Activated T-cell treated with anti-CD3 and anti-CD28 coated beads, Interleukin-2, amount 50 U/mL, for 72 hours (primary cell): Measurements from ENCODE around the gene PDXK. TPM values are rescaled to one million over a fixed set of nuclear protein-coding genes. Genes with fewer than 3 reads are reported as not detected.

ENCODE experiments used
- ATAC-seq, 2 donors: fragments of 150-1000 bp; cut with Tn5 transposase; replicated peaks in 1 of 2; 2 replicates each; pipeline ENCODE4 v1.10.0; 2021; ENCODE audit warnings: moderate library complexity in 2 of 2, mild to moderate bottlenecking in 1 of 2
- DNase-seq, 2 donors: peaks; one replicate each; pipeline ENCODE4 v3.0.0; 2021 to 2022; ENCODE audit warnings: mixed read lengths in 1 of 2
- H3K27ac Mint-ChIP-seq: one replicate; pipeline ENCODE4 v1.8.0; 2022; ENCODE audit warnings: mild to moderate bottlenecking, moderate library complexity, mixed read lengths
- H3K27me3 Mint-ChIP-seq: one replicate; pipeline ENCODE4 v1.8.0; 2022; ENCODE audit warnings: low read depth, mixed read lengths
- H3K36me3 Mint-ChIP-seq, 2 donors: one replicate each; pipeline ENCODE4 v1.8.0; 2022; ENCODE audit warnings: mixed read lengths in 2 of 2, mild to moderate bottlenecking in 1 of 2; ENCODE audit not compliant: insufficient read depth in 2 of 2
- H3K4me1 Mint-ChIP-seq: one replicate; pipeline ENCODE4 v1.8.0; 2022; ENCODE audit warnings: low read depth, mixed read lengths
- H3K4me3 Mint-ChIP-seq, 2 donors: one replicate each; pipeline ENCODE4 v1.8.0; 2022; ENCODE audit warnings: mild to moderate bottlenecking in 2 of 2, mixed read lengths in 2 of 2, moderate library complexity in 2 of 2
- H3K9me3 Mint-ChIP-seq, 2 donors: one replicate each; pipeline ENCODE4 v1.8.0; 2022; ENCODE audit warnings: mixed read lengths in 2 of 2
- total RNA-seq, 2 donors: library from RNA; stranded (reverse); gene quantifications; one replicate each; pipeline ENCODE4 v1.2.3, GENCODE V29; 2022

PDXK gene
- total RNA-seq, 2 donors from 2014 or later: 87.9 to 99.5 TPM

- Mint-ChIP-seq H3K27me3 (no peaks in the 10 kb centered on the region), H3K27ac (no peak overlapping the region), H3K36me3 (peaks cover 2 to 7% of the 10 kb centered on the region in 2 donors), H3K4me1 (peaks cover 2% of the 10 kb centered on the region), H3K4me3 (no peak overlapping the region), H3K9me3 (peaks cover 3 to 5% of the 10 kb centered on the region in 2 donors)
- no peak for DNase-seq
- no peak for ATAC-seq
Measured at GRCh38 chr21:43769325-43769958, 50.5 kb downstream of the PDXK start.

- no peak overlapping the region for H3K27ac Mint-ChIP-seq
- ATAC-seq (no peak), DNase-seq (no peak)
- H3K4me1 Mint-ChIP-seq: peaks cover 10% of the 10 kb centered on the region
- H3K36me3 Mint-ChIP-seq: peaks cover 2 to 7% of the 10 kb centered on the region in 2 donors
- no peaks in the 10 kb centered on the region for H3K27me3 Mint-ChIP-seq
- H3K9me3 Mint-ChIP-seq: peaks cover 3 to 5% of the 10 kb centered on the region in 2 donors
- H3K4me3 Mint-ChIP-seq: no peak overlapping the region
Measured at GRCh38 chr21:43770066-43770655, 51.2 kb downstream of the PDXK start.

GRCh38 chr21:43771199-43771675 is 52.3 kb downstream of the PDXK start:
- DNase-seq (no peak), ATAC-seq (no peak)
- Mint-ChIP-seq H3K4me3 (no peak overlapping the region), H3K36me3 (peaks cover 5 to 8% of the 10 kb centered on the region in 2 donors), H3K27ac (no peak overlapping the region), H3K27me3 (no peaks in the 10 kb centered on the region), H3K4me1 (peaks cover 16% of the 10 kb centered on the region), H3K9me3 (peaks cover 3 to 5% of the 10 kb centered on the region in 2 donors)

- Mint-ChIP-seq H3K27me3 (no peaks in the 10 kb centered on the region), H3K27ac (no peak overlapping the region), H3K9me3 (peaks cover 3 to 5% of the 10 kb centered on the region in 2 donors), H3K4me3 (no peak overlapping the region), H3K4me1 (peaks cover 16% of the 10 kb centered on the region), H3K36me3 (peaks cover 5 to 8% of the 10 kb centered on the region in 2 donors)
- ATAC-seq (no peak), DNase-seq (no peak)
Measured at GRCh38 chr21:43771698-43772424, 52.9 kb downstream of the PDXK start.

- Mint-ChIP-seq H3K9me3 (peaks cover 3 to 5% of the 10 kb centered on the region in 2 donors), H3K4me1 (peaks cover 18% of the 10 kb centered on the region), H3K4me3 (no peak overlapping the region), H3K36me3 (peaks cover 5 to 8% of the 10 kb centered on the region in 2 donors), H3K27me3 (no peaks in the 10 kb centered on the region), H3K27ac (no peak overlapping the region)
- ATAC-seq: no peak
- DNase-seq: no peak
Measured at GRCh38 chr21:43772425-43772821, 53.5 kb downstream of the PDXK start.

- Mint-ChIP-seq H3K27me3 (no peaks in the 10 kb centered on the region), H3K36me3 (peaks cover 5 to 8% of the 10 kb centered on the region in 2 donors), H3K27ac (no peak overlapping the region), H3K4me3 (peak overlapping the region in 1 of 2 donors; percentile 94), H3K9me3 (peaks cover 3 to 5% of the 10 kb centered on the region in 2 donors), H3K4me1 (peaks cover 34% of the 10 kb centered on the region)
- ATAC-seq (no peak), DNase-seq (no peak)
Measured at GRCh38 chr21:43774163-43774562, 55.2 kb downstream of the PDXK start.

- Mint-ChIP-seq H3K27ac (peak overlapping the region; percentile 76), H3K4me3 (peak overlapping the region; percentile 94 to 95), H3K9me3 (peaks cover 3 to 5% of the 10 kb centered on the region in 2 donors), H3K27me3 (no peaks in the 10 kb centered on the region), H3K36me3 (peaks cover 5 to 8% of the 10 kb centered on the region in 2 donors), H3K4me1 (peaks cover 42% of the 10 kb centered on the region)
- no peak for DNase-seq
- no peak for ATAC-seq
Measured at GRCh38 chr21:43775190-43775589, 56.3 kb downstream of the PDXK start.

- H3K36me3 Mint-ChIP-seq: peaks cover 5 to 8% of the 10 kb centered on the region in 2 donors
- no peaks in the 10 kb centered on the region for H3K27me3 Mint-ChIP-seq
- H3K27ac Mint-ChIP-seq: peak within 1 kb of the TSS; percentile 76
- peaks cover 3 to 5% of the 10 kb centered on the region in 2 donors for H3K9me3 Mint-ChIP-seq
- ATAC-seq (peak; percentile 82 to 85), DNase-seq (peak; percentile 89 to 93)
- H3K4me1 Mint-ChIP-seq: peaks cover 44% of the 10 kb centered on the region
- peak within 1 kb of the TSS; percentile 94 to 95 for H3K4me3 Mint-ChIP-seq
Measured at GRCh38 chr21:43775795-43776430, 57.0 kb downstream of the PDXK start, which contains the start of gene CSTB. Gene CSTB, minus strand, starts transcription at chr21:43776308. Its CDS starts 39 bp downstream, at chr21:43776269.

- ATAC-seq (no peak), DNase-seq (no peak)
- H3K27ac Mint-ChIP-seq: no peak overlapping the region
- H3K27me3 Mint-ChIP-seq: no peaks in the 10 kb centered on the region
- H3K36me3 Mint-ChIP-seq: peaks cover 1 to 3% of the 10 kb centered on the region in 2 donors
- no peaks in the 10 kb centered on the region for H3K9me3 Mint-ChIP-seq
- peak overlapping the region; percentile 78 to 94 for H3K4me3 Mint-ChIP-seq
- peaks cover 65% of the 10 kb centered on the region for H3K4me1 Mint-ChIP-seq
Measured at GRCh38 chr21:43777953-43778352, 59.0 kb downstream of the PDXK start.

GRCh38 chr21:43778469-43779335 is 59.8 kb downstream of the PDXK start:
- H3K4me3 Mint-ChIP-seq: peak overlapping the region; percentile 71 to 94
- DNase-seq (peak; percentile 18 to 19), ATAC-seq (no peak)

GRCh38 chr21:43779660-43780059 is 60.7 kb downstream of the PDXK start:
- Mint-ChIP-seq H3K9me3 (no peaks in the 10 kb centered on the region), H3K4me1 (peaks cover 75% of the 10 kb centered on the region), H3K4me3 (peak overlapping the region in 1 of 2 donors; percentile 18), H3K36me3 (peaks cover 1 to 3% of the 10 kb centered on the region in 2 donors), H3K27ac (peak overlapping the region; percentile 24), H3K27me3 (no peaks in the 10 kb centered on the region)
- no peak for ATAC-seq
- DNase-seq: no peak

More at GRCh38 chr21:43778469-43779335, 59.8 kb downstream of the PDXK start:
- no peaks in the 10 kb centered on the region for H3K27me3 Mint-ChIP-seq
- peaks cover 72% of the 10 kb centered on the region for H3K4me1 Mint-ChIP-seq
- peak overlapping the region; percentile 10 for H3K27ac Mint-ChIP-seq
- no peaks in the 10 kb centered on the region for H3K9me3 Mint-ChIP-seq
- H3K36me3 Mint-ChIP-seq: peaks cover 1 to 3% of the 10 kb centered on the region in 2 donors

- DNase-seq: no peak
- peaks cover 64% of the 10 kb centered on the region for H3K4me1 Mint-ChIP-seq
- no peaks in the 10 kb centered on the region for H3K27me3 Mint-ChIP-seq
- no peak for ATAC-seq
- H3K36me3 Mint-ChIP-seq: no peaks in the 10 kb centered on the region
- H3K9me3 Mint-ChIP-seq: no peaks in the 10 kb centered on the region
- H3K27ac Mint-ChIP-seq: peak overlapping the region; percentile 74
- H3K4me3 Mint-ChIP-seq: peak overlapping the region; percentile 65 to 69
Measured at GRCh38 chr21:43781846-43782245, 62.9 kb downstream of the PDXK start.
